Mononuclear cell (primary cell): ENCODE results near the gene PSMD12. TPM values are rescaled to one million over a fixed set of nuclear protein-coding genes. Genes with fewer than 3 reads are reported as not detected.
"Not testable (repeated sequence)": the region's sequence is repeated elsewhere in the genome, so short reads cannot be mapped to it uniquely, and the experiment has no call there.

Experiments
- H3K27me3 ChIP-seq: 2 replicates; pipeline ENCODE4 v1.6.0; 2011; ENCODE audit warnings: low read length, control low read depth; ENCODE audit not compliant: insufficient read depth
- H3K4me1 ChIP-seq: 2 replicates; pipeline ENCODE4 v1.5.1; 2011; ENCODE audit warnings: mild to moderate bottlenecking, low read length, control low read depth; ENCODE audit not compliant: insufficient read depth
- H3K4me3 ChIP-seq: 2 replicates; pipeline ENCODE4 v1.5.1; 2011; ENCODE audit warnings: mild to moderate bottlenecking, low read length, moderate library complexity
- H3K9me3 ChIP-seq: 2 replicates; pipeline ENCODE4 v1.5.1; 2011; ENCODE audit warnings: low read depth, mild to moderate bottlenecking, control low read depth, low read length
- total RNA-seq: library from RNA; depleted of rRNA; stranded (reverse); fragments of >200 nt; gene quantifications from one replicate; pipeline ENCODE4 v1.2.3, GENCODE V29; 2012

Gene PSMD12
- total RNA-seq, 1 donor, result 40.3 TPM

DNA sequence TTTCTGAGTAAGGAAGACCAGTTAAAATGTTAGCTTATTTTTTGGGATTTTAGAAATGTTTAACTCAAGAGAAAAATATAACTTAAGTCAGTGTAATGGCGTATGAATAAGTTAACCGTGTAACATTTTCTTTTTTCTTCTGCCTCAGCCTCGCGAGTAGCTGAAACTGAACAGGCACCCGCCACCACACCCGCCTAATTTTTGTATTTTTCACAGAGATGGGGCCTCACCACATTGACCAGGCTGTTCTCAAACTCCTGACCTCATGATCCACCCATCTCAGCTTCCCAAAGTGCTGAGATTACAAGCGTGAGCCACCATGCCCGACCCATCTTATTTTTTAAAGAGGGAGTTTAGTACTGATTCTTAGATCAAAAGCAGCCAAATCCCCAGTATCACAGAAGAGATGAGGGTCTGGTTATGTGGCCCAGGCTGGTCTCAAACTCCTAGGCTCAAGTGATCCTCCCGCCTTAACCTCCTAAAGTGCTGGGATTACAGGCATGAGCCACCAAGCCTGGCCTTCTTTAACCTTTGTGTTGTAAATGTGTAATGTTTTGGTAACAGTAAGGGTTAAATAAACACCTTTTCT lies 27.5 kb upstream of the PSMD12 start:
- Histone ChIP-seq H3K4me3 (no peak overlapping the region), H3K4me1 (peaks cover 29% of the 10 kb centered on the region), H3K27me3 (no peaks in the 10 kb centered on the region), H3K9me3 (no peaks in the 10 kb centered on the region)

DNA sequence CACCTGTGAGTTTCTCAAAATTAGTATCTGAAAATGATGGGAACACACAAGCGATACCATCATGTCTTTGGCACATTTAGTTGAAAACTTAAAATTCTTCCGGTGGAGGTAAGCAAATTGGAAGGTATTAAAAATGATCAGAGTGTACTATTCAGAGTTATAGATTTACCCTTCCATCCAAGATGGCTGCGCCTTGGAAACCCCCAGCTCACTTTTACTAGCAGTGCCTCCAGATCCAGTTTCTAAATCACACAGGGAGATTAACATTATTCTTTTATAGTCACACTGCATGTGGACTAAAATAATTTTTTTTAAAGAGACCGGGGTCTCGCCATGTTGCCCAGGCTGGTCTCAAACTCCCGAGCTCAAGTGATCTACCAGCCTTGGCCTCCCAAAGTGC lies 25.7 kb upstream of the PSMD12 start:
- H3K4me3 ChIP-seq, result no peak overlapping the region
- no peaks in the 10 kb centered on the region for H3K27me3 ChIP-seq
- H3K9me3 ChIP-seq, result no peaks in the 10 kb centered on the region
- H3K4me1 ChIP-seq, result peaks cover 28% of the 10 kb centered on the region

DNA sequence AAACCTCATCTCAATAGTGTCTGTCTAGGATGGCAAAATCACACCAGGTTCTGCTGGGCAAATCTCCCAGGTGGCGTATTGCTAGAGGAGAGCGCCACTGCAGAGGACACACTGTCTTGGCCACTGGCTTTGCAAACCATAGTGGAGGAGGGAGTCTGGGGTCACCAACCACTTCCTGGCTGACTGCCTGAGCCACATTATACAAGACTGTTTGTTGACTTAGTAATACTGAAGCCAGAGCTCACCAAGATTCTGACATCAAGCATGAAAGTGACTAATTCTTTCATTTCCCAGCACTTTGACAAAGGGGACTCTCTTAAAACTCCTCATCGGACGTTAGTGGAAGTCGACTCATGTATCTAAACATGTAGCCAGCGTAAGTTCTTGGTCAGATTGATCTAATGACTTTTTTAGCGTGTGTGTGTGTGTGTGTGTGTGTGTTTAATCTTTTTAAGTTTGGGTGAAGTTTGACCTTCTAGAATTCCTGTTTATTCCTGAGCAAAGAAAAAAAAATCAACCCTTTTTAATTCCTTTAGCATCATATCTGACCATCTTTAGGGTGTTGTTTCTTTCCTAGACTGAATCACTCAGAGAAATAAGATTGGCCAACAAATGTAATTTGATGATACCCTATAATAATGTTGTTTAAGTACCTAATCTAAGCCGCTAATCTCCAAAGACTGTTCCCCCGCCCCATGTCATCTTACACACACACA lies 24.4 kb upstream of the PSMD12 start:
- Histone ChIP-seq H3K4me1 (peaks cover 31% of the 10 kb centered on the region), H3K4me3 (peak overlapping the region; percentile 9), H3K9me3 (no peaks in the 10 kb centered on the region), H3K27me3 (no peaks in the 10 kb centered on the region)

DNA sequence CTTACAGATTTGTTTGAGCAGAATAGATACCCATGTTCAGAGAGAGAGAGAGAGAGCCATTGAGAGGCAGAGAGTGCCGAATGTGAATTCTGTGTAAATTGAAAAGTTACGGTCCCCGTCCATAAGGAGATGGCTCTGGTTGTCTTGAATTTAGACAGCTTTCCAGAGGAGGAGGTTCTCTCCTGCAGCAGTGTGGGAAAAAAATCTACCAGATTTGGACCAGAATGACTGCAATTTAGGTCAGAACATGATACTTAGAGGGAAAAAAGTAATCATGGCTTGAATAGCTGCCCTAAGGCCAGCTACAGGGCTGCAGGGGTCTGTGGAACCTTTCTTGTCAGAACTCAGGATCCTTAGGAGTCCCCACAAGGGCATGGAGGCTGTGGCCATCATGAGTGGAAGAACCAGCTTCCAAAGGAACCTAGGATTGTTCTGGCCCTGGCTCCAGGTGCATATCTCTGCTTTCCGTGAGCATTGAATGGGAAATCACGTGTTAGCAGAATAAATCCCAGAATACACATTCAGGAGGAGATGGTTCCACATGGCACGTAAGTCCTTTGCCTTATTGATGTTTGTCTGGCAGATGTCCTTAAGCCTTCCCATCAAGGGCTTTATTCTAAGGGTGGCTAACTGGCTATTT lies 23.7 kb upstream of the PSMD12 start:
- no peaks in the 10 kb centered on the region for H3K27me3 ChIP-seq
- no peak overlapping the region for H3K4me3 ChIP-seq
- peaks cover 31% of the 10 kb centered on the region for H3K4me1 ChIP-seq
- H3K9me3 ChIP-seq, result no peaks in the 10 kb centered on the region

DNA sequence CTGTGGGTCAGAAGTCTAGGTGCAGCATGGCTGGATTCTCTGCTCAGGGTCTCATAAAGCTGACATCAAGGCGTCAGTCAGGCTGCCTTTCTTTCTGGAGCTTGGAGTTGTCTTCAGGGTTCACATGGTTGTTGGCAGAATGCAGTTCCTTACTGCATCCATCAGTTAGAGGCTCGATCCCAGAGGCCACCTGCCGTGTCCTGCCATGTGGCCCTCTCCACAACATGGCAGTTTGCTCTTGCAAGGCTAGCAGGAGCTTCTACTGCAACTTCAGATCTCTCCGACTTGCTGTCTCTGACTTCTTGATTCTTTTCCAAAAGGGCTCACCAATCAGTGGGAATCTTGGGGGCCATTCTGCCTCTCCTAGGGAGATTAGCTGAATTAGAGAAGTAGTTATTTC lies 22.6 kb upstream of the PSMD12 start:
- H3K4me1 ChIP-seq, result peaks cover 29% of the 10 kb centered on the region
- H3K4me3 ChIP-seq, result no peak overlapping the region
- H3K9me3 ChIP-seq, result no peaks in the 10 kb centered on the region
- no peaks in the 10 kb centered on the region for H3K27me3 ChIP-seq

DNA sequence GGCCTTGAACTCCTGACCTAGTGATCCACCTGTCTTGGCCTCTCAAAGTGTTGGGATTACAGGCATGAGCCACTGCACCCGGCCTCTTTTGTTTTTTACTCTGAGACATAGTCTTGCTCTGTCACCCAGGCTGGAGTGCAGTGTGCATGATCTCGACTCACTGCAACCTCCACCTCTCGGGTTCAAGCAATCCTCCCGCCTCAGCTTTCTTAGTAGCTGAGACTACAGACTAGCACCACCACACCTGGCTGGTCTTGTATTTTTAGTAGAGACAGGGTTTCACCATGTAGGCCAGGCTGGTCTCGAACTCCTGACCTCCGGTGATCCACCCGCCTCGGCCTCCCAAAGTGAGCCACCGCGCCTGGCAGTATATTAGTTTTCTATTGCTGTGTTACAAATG lies 22.2 kb upstream of the PSMD12 start:
- H3K4me1 ChIP-seq, result peaks cover 28% of the 10 kb centered on the region
- H3K27me3 ChIP-seq, H3K9me3 ChIP-seq, H3K4me3 ChIP-seq: not testable (repeated sequence)

DNA sequence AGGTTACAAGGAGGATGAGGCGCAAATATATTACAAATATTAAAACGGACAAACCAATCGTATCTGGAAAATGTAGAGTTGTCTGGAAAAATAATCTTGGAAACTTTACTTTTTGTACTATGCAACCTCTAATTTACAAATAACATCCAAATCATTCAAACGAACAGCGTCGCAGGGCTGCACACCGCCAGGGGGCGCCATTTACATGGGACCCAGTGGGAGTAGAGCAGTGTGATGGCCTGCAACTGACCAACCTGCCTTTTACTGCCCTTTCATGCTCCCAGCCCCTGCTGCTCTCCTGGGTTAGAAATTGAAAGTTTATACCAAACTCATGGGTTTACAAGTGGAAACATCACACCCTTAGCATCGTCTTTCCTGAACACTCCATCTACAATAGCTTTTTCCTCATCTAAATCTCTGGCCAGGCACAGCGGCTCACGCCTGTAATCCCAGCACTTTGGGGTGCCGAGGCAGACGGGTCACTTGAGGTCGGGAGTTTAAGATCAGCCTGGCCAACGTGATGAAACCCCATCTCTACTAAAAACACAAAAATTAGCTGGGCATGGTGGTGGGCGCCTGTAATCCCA lies 20.7 kb upstream of the PSMD12 start:
- Histone ChIP-seq H3K4me3 (no peak overlapping the region), H3K4me1 (peaks cover 28% of the 10 kb centered on the region), H3K9me3 (no peaks in the 10 kb centered on the region), H3K27me3 (no peaks in the 10 kb centered on the region)

DNA sequence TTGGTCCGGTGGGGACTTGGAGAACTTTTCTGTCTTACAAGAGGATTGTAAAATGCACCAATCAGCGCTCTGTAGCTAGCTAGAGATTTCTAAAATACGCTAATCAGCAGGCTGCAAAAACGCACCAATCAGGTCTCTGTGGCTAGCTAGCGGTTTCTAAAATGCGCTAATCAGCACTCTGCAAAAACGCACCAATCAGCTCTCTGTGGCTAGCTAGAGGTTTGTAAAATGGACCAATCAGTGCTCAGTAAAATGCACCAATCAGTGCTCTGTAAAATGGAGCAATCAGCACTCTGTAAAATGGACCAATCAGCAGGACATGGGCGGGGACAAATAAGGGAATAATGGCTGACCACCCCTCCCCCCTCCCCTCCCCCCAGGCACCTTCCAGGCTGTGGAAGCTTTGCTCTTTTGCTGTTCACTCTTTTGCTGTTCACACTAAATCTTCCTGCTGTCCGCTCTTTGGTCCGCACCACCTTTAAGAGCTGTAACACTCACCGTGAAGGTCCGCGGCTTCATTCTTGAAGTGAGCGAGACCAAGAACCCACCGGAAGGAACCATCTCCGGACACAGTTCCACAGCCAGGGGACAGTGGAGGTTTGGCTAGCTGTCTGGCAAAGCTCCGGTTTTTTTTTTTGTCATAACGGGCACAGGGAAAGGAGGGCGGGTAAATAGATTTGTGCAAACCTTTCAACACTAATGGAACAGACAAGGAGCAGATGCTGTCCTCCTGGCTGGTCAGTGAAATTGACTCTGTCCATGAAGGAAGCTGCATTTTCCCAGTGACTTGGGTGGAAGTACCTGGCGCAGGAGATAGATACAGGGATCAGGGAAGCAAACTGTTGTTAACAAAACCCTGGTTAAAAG lies 19.0 kb upstream of the PSMD12 start:
- H3K27me3 ChIP-seq, result no peaks in the 10 kb centered on the region
- H3K9me3 ChIP-seq, result no peaks in the 10 kb centered on the region
- no peak overlapping the region for H3K4me3 ChIP-seq
- H3K4me1 ChIP-seq, result peaks cover 27% of the 10 kb centered on the region

DNA sequence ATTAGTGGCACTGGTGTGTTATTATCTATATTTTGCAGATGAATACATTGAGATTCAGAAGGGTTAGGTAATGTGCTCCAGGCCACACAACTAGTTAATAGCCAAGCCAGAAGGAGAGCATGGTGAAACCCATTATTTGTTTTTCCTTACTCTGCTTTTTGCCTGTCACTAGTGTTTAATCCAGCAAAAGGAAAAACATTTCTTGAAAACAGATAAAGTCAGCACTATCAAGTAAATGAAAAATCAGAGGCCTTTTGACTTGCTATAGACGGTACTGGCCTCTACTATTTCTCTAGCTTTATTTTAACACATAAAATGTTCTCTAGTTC lies 15.5 kb upstream of the PSMD12 start:
- Histone ChIP-seq H3K4me1 (peaks cover 26% of the 10 kb centered on the region), H3K4me3 (no peak overlapping the region), H3K9me3 (no peaks in the 10 kb centered on the region)

DNA sequence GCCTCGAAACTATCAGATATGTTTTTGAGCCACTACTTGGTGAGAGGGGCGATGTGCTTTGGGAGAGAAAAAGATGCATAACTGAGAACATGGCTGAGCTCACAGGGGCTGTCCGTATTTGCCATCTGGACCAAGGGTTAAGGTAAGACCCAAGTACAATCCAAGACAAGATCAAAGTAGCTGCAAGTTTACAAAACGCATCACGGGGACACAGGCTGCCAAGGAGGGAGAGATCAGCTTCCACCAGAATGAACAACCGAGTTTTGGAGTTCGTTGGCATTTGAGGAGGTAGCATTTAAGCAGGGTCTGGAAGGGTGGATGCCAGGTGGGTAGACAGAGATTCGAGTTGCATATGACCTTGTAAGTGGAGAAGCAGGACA lies 12.9 kb upstream of the PSMD12 start:
- Histone ChIP-seq H3K4me3 (peak overlapping the region; percentile 94), H3K27me3 (no peaks in the 10 kb centered on the region), H3K4me1 (peaks cover 41% of the 10 kb centered on the region), H3K9me3 (no peaks in the 10 kb centered on the region)

More for the DNA sequence above, 15.5 kb upstream of the PSMD12 start:
- no peaks in the 10 kb centered on the region for H3K27me3 ChIP-seq

DNA sequence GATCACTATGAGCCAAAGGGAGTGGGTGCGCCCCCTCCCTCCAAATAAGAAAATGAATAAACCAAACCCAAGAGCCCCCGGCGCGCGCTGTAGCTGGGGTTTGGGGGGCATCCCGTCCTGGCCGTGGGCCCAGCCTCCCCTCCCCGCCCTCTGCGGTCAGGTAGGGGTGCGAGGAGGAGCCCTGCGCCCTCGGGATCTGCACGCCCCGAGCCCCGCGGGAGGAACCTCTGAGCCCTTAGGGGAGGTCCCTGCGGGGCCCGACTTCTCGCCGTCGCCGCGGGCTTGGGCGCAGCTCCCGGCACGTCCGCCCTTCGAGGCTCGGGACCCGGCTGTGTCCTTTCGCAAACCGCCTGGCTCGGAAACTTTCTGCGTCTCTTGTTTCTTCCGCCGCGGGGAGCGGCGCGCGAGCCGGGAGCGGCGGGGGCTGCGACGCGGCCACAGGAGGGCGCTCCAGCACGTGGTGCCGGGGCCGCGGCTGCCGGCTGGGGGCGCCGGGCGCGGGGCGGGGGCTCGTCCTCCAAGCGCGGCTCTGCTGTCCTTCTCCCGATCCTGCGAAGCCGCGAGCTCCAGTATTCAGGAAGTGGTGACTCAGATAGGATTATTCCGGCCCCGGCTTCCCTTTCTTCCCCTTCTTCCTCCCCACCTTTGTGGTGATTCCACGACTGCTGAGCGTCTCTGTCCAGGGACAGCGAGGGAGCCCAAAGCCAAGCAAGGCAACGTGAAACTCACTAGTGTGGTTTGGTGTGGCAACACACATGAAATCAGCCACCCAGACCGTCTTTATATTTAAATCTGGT lies 12.3 kb upstream of the PSMD12 start:
- Histone ChIP-seq H3K27me3 (no peaks in the 10 kb centered on the region), H3K9me3 (no peaks in the 10 kb centered on the region), H3K4me3 (peak overlapping the region; percentile 94), H3K4me1 (peaks cover 43% of the 10 kb centered on the region)

DNA sequence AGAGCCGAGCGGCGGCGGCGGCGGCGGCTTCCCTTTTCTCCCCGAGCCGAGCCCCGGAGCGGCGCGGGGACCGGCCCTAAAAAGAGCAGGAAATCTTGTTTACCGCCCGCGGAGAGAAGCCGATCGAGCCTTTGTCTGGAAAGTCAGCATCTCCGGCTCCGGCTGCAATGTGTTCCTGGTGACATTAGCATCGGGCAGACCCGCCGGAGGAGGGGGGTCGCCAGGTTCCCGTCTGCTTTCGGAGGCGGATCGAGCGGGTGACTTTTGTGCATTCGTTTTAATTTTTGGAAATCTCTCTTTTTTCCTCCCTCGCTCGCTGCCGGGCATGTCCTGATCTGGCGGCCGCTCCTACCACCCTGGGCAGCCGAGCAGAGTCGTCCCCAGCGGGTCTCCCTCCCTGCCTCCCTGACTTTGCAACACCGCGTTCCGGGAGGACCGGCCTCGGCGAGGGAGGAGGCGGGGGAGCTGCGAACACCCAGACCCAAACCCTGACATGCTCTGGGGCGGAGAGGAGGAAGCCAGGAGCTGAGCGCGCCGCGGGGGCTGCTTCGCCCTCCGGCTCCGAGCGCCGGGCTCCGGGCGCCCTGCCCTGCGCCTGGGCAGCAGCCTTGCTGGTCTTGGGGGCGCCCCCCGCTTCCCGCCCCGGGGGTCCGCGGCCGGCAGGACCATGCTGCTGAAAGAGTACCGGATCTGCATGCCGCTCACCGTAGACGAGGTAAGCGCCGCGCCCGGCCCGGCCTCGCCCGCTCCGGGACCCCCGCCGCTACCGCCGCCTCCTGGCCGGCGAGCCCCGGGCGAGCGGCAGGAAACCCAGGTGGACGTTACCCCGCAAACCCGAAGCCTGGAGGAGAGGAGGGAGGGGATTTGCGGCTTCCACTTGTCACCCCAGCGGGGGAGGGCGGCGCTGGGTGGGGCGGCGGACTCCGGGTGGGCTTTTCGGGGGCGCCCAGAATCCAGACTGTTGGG lies 11.4 kb upstream of the PSMD12 start:
- H3K27me3 ChIP-seq, result no peaks in the 10 kb centered on the region
- peak overlapping the region; percentile 94 for H3K4me3 ChIP-seq
- H3K9me3 ChIP-seq, result no peaks in the 10 kb centered on the region
- H3K4me1 ChIP-seq, result peaks cover 43% of the 10 kb centered on the region

DNA sequence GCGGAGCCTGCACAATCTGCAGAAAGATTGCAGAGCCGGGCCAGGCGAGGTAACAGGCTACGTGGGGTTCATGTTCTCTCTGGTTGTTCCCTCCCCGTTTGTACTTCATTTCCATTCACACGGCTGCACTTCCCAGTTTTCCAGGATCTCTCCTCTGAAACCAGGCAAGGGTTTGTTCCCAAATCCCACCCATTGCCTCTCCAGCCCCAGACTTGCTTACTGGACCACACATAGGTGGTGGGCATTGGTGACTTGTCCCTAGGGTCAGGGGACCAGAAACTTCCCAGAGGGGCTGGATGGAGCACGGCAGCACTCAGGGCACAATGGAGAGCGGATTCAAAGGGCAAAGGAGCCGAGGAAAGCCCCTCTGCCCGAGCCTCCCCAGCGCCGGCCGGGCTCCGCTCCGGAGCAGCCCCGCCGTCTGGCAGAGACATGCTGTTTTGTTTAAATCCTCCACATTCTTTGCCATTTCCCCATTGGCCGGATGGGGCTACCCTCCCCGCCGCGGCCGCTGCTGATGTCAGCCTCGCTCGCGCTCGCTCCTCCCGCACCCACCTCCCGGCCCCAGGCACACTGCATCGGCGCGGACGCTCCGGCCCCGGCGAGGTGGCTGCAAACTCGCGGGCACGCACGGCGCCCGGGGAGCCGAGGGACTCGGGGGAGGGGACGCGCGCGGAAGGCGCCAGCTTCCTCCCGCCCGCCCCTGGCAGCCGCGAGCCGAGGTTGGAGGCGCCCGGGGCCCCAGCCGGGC lies 10.5 kb upstream of the PSMD12 start, which contains the start of gene PITPNC1:
Gene PITPNC1, plus strand, starts transcription at position 545 of the 751 bp plus-strand sequence.
- H3K4me1 ChIP-seq, result peaks cover 43% of the 10 kb centered on the region
- H3K27me3 ChIP-seq, result no peaks in the 10 kb centered on the region
- no peaks in the 10 kb centered on the region for H3K9me3 ChIP-seq
- peak within 1 kb of the TSS; percentile 94 for H3K4me3 ChIP-seq
